HG03354 (cell line): Measurements from ENCODE around the gene RNF215.

Experiments used
- ATAC-seq: cut with Tn5 transposase; IDR thresholded peaks from one replicate; pipeline ENCODE4 v1.9.1; 2021; ENCODE audit warnings: mild to moderate bottlenecking; ENCODE audit not compliant: unreplicated experiment, poor library complexity, severe bottlenecking

The RNF215 gene

DNA sequence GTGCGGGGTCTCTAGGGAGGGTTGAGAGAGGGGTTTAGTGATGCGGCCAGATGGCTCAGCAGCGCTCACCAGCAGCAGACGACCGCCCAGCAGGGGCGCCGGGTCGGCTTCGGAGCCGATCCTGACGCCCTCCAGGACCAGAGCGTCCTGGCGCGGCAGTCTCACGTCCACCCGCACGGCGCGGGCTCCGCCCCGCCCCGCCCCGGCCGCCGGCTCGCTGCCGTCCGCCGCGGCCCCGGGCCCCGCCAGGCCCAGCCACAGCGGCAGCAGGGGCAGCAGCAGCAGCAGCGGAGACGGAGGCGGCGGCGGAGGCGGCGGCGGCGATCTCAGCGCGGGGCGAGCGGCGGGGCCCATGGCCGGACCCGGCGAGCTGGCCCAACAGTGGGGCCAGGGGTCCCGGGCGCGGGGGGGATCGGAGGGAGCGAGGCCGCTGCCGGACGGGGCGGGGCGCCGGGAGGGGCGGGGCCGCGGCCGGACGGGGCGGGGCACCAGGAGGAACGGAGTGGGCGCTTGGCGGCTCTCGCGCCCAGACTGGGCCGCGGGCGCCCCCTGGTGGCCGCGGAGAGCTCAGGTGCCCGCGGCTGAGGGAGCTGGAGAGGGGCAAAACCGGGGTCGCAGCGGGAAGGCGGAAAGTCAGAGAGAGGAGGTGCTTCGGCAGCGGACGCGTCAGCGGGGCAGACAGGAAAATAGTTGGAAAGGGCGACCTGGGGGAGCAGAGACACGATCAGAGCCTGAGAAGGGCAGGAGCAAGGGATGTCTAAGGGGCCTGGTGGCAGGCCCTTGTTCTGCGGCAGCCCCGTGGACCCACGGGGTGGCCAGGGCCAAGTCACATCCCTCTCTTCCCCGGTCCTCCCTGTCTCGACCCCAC lies at the start of gene RNF215:
TSS of gene RNF215 (minus strand) at position 452 of the 868 bp plus-strand sequence. CDS start at position 354, 98 bp downstream.
- peak; percentile 69 for ATAC-seq

GRCh38 chr22:30436196-30436595 lies 49.0 kb upstream of the RNF215 start:
- ATAC-seq, result no peak

- ATAC-seq, result no peak
These were observed 48.5 kb upstream of the RNF215 start for GRCh38 chr22:30435674-30436126.

- no peak for ATAC-seq
These were observed 47.6 kb upstream of the RNF215 start for GRCh38 chr22:30434843-30435242.

GRCh38 chr22:30433773-30434172 lies 46.6 kb upstream of the RNF215 start:
- ATAC-seq, result no peak

- ATAC-seq, result no peak
These were observed 46.0 kb upstream of the RNF215 start for GRCh38 chr22:30433227-30433626.

DNA sequence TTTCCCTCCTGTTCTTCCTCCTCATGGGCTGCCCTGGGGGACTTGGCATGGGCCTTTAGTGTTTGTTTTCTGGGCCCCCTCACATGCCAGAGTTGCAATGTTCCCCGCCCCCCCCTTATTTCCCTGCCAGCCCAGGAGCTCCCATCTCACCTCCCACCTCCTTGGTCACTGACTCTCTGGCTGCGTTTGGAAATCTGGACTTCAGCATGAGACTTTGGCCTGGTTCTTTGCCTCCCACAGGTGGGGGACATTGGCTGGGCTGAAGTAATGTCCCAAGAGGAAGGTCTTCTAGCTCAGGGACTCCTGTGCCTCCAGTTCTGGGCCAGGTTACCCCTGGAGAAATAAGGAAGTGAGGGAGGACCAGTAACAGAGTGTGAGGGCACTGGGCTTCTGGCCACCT lies 45.3 kb upstream of the RNF215 start:
- ATAC-seq, result no peak

GRCh38 chr22:30432096-30432495 lies 44.9 kb upstream of the RNF215 start:
- ATAC-seq, result no peak

DNA sequence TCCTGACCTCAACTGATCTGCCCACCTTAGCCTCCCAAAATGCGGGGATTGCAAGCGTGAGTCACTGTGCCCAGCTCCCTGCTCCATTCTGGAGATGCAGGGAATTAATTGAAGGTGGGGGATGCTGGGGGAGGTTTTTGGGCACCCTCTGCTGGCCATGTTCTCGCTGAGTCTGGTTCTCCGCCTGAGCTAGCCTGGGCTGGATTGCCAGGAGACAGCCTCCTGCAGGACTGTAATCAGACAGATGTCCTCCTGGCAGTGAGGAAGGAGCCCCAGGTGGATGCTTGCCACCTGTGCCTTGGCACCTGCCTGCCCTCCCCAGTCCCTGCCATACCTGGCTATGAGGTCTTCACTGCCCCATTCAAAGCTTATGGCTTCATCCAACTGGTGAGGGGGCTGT lies 43.7 kb upstream of the RNF215 start:
- no peak for ATAC-seq

DNA sequence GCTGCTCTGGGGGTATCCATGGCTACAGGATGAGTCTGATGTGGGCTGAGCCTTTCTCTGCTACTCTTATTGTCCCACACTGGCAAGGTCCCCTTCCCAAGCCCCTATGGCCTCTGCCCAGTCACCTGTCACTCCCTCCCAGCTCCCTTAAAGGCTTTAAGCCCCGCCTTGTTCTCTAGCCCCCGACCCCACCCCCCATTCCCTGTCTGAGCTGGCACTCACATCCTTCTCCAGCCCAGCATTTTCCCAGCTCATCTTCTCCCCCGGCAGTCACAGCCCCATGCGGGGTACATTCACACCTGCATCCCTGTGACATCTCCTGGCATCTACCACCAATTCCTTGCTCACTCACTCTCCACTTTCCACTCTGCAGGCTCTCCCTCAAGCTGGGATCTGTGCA lies 42.7 kb upstream of the RNF215 start:
- ATAC-seq, result no peak

DNA sequence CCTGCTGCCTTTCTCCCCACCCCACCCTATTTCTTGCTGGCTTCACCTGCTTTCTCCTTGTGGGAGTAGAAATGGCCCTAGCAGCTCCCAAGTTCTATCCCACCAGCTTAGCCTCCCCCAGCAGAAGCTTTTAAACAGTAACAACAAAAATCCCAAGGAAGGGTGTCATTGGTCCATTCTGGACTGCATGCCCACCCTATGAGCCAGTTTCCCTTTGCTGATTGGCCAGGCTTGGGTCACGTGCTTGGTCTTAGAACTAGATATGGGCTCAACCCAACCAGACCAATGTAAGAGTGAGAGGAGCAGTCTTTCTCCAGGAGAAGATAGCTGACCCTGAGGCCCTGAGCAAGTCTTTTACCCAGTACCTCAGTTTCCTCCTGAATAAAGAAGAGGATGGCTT lies 40.7 kb upstream of the RNF215 start:
- ATAC-seq, result no peak

- no peak for ATAC-seq
These were observed 39.5 kb upstream of the RNF215 start for GRCh38 chr22:30426388-30427353.

GRCh38 chr22:30425616-30426387 lies 38.6 kb upstream of the RNF215 start, which contains the start of gene MTFP1:
TSS of gene MTFP1 (plus strand) at chr22:30425768. CDS start at chr22:30425880, 112 bp downstream.
- no peak for ATAC-seq

GRCh38 chr22:30425327-30425615 lies 38.1 kb upstream of the RNF215 start:
- no peak for ATAC-seq

DNA sequence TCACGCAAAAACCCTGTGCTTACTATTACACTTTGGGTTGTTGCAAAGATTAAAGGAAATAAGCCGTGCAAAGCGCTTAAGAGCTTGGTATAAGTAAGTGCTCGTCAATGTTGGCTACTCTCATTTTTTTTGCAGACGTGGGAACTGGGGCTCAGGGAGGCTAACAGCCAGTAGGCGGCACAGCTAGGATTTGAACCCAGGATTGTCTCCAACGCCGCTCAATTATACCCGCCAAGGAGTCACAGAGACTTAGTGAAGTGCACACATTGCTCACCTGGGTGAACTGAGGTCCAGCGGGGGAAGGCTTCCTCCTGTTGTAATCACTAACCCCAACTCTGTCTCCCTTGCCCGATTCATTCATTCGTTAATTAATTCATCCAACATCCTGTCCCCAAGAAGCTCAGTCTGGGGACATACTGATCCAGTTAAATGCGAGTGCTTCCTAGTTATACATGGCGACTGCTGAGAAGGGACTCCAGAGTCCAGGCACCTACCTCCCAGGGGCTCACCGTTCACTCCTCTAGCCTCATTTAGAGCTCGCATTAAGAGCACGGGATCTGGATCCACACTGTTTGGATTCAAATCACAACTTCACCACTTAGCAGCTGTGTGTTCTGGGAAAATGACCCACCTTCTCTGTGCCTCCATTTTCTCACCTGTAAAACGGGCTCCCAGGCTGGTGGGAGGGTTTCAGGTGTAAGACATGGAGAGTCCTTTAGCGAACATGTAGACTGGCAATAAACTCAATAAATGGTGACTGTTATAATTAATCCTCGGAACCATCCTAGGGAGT lies 37.5 kb upstream of the RNF215 start:
- no peak for ATAC-seq

DNA sequence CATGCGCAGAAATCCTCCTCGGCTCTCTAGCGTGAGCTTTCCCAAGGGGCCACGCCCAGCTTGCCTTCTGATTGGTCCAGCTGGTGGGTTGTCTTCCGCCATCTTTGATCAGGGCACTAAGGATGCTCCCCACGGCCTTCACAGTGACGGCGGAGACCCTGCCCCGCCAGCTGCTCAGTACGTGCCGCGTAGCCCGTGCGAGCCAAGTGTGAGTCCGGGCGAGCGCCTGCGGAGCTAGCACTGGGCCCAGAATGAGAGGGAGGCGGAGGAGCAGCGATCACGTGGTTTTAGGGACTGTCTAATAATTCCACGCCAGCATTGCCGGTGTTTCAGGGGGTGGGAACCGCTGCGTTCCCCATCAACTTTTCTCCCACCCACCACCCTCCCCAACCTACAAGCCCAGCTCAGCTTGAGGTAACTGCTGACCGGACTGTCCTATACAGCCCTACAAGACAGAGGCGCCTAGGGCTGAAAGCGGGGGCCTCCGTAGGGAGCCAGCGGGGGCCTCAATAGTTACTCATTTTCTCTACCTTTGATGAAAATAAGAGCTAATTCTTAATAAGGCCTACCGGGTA lies 36.8 kb upstream of the RNF215 start:
- peak; percentile 83 for ATAC-seq

DNA sequence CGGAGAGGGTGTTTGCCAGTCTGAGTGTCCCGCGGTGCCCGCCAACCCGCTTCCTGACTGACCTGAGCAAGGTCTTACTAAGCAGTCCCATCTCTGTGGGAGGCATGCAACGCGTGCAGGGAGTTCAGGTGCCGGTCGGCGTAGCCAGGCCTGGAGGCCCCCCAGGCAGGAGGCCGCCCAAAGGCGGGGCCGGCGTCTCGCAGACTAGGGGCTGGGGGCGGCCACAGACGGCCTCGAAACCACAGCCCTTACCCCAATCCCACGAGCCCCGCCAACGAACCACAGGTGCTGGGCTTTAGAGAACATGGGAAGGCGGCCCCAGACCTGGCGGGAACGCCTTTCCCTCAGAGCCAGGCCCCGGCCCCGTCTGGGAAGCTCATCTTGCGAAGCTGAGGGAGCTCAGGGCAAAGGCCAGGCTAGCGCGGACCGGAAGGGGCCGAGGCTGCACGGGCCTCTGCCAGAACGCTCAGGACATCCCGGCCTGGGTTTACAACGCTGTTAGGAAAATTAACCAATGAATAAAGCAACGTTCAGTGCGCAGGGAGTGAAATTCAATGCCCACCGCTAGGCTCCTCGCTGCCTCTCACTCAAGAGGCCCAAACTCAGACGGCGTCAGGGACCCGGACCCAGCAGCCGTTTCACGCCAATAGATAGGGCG lies 36.2 kb upstream of the RNF215 start:
- ATAC-seq, result peak; percentile 35
